Natural killer cell treated with Interleukin-12 subunit alpha and Interleukin-12 subunit beta and Interleukin-15 and Interleukin-18, amount 100 ng/mL, for 72 hours (primary cell): Measurements from ENCODE around the gene KRTAP22-1. TPM values are rescaled to one million over a fixed set of nuclear protein-coding genes. Genes with fewer than 3 reads are reported as not detected.

Experiments used
- ATAC-seq, 2 donors: fragments of 150-1000 bp; cut with Tn5 transposase in 1 of 2; sonication (Bioruptor Pico), chemical (Tn5 transposase) in 1 of 2; 2 replicates each; pipeline ENCODE4 v1.10.0; 2021
- DNase-seq: peaks from one replicate; pipeline ENCODE4 v3.0.0; 2022; ENCODE audit warnings: low spot score
- H3K27ac Mint-ChIP-seq, 2 donors: 1 replicate in 1 of 2; 2 replicates in 1 of 2; pipeline ENCODE4 v1.8.0; 2022; ENCODE audit warnings: mixed read lengths in 2 of 2, mild to moderate bottlenecking in 1 of 2, moderate library complexity in 1 of 2
- H3K27me3 Mint-ChIP-seq, 2 donors: 1 replicate in 1 of 2; 2 replicates in 1 of 2; pipeline ENCODE4 v1.8.0; 2022; ENCODE audit warnings: mixed read lengths in 2 of 2
- H3K36me3 Mint-ChIP-seq: one replicate; pipeline ENCODE4 v1.8.0; 2022; ENCODE audit warnings: mixed read lengths
- H3K4me1 Mint-ChIP-seq, 2 donors: 1 replicate in 1 of 2; 2 replicates in 1 of 2; pipeline ENCODE4 v1.8.0; 2022; ENCODE audit warnings: low read depth in 2 of 2, mixed read lengths in 2 of 2, mild to moderate bottlenecking in 1 of 2
- H3K4me3 Mint-ChIP-seq: one replicate; pipeline ENCODE4 v1.8.0; 2022; ENCODE audit warnings: mixed read lengths
- H3K9me3 Mint-ChIP-seq: 2 replicates; pipeline ENCODE4 v1.8.0; 2022; ENCODE audit warnings: mixed read lengths
- total RNA-seq, 2 donors: library from RNA; stranded (reverse); gene quantifications; one replicate each; pipeline ENCODE4 v1.2.3, GENCODE V29; 2022

The KRTAP22-1 gene
- total RNA-seq, 2 donors from 2014 or later = not detected

DNA sequence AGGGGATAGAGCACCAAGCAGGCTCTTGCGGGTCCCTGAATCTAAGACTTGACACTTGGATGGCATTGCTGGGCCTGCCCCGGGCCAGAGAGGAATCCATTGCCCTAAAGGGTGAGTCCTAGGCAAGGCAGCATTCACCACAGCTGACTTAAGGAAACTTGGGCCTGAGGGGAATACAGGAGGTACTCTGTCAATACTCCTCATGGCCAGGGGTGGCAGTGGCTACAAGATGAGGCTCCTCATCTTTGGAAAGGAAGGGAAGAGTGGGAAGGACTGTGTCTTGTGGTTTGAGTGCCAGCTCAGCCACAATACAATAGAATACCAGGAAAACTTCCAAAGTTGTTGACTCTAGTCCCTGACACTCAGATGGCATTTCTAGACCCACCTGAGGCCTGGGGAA, 5.1 kb downstream of the KRTAP22-1 start:
- Mint-ChIP-seq H3K4me1 (no peaks in the 10 kb centered on the region), H3K36me3 (peaks cover 7% of the 10 kb centered on the region), H3K9me3 (peaks cover 19% of the 10 kb centered on the region), H3K27me3 (no peaks in the 10 kb centered on the region), H3K27ac (no peak overlapping the region), H3K4me3 (no peak overlapping the region)
- ATAC-seq = no peak
- no peak for DNase-seq

DNA sequence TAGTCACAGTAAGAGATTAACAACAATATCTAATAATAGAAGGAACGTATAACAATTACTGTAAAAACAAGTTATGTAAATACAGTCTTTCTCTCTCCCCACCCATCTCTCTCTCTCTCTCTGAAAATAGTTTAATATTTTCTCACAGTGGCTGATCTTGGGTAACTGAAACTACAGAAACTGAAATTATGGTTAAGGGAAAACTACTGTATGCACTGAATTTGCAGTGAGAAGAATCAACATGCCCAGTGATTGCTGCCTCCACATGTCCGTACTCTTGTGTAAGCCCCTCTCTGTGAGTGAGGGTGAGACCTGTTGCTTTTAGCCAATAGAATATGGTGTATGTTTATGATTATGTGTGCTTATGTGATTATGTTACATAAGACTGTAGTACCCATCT, 11.2 kb downstream of the KRTAP22-1 start:
- Mint-ChIP-seq H3K27me3 (no peaks in the 10 kb centered on the region), H3K4me3 (no peak overlapping the region), H3K27ac (no peak overlapping the region), H3K36me3 (no peaks in the 10 kb centered on the region), H3K4me1 (no peaks in the 10 kb centered on the region), H3K9me3 (peaks cover 9% of the 10 kb centered on the region)
- ATAC-seq (no peak), DNase-seq (no peak)

DNA sequence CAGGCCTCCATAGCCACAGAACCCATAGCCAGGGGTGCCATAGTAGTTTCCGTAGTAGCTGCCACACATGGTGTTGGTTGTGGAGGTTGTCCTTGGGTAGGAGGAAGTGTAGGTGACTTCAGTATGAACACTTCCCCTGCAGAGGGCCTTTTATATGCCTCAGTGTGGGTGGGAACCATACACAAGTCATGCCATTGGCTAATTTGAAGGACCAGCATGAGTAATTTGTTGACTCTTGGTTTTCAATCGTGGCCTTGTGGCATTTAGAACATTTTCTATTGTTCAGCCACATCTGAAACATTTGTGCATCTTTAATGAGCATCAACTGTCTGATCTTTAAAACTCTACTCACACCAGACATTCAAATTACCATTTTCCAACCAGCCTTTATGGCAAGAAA, 12.9 kb downstream of the KRTAP22-1 start, which contains the start of gene KRTAP6-1:
Gene KRTAP6-1, minus strand, starts transcription at position 95 of the 400 bp plus-strand sequence. Its CDS starts 26 bp downstream, at position 69.
- peaks cover 6% of the 10 kb centered on the region for H3K9me3 Mint-ChIP-seq
- no peak for ATAC-seq
- no peaks in the 10 kb centered on the region for H3K4me1 Mint-ChIP-seq
- no peak for DNase-seq
- no peak within 1 kb of the TSS for H3K27ac Mint-ChIP-seq
- no peak within 1 kb of the TSS for H3K4me3 Mint-ChIP-seq
- H3K36me3 Mint-ChIP-seq = no peaks in the 10 kb centered on the region
- H3K27me3 Mint-ChIP-seq = no peaks in the 10 kb centered on the region

DNA sequence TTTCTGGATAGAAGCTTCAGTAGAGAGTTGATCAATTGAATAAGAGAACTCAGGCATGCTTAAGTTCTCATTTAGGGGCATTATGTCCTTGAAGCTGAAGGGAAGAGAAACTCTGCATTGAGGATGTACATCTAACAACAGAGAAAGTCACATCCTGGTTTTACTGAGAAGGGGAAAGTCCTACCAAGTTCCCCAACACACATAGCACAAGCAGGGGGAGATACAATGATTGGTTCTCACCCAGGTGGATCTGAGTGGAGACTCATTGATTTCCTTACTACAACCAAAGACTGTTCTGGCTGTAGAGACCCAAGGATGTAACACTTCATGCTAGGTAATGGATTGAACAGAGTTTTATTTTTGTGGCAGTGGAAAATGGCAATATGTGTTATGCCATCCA, 14.3 kb downstream of the KRTAP22-1 start:
- no peaks in the 10 kb centered on the region for H3K36me3 Mint-ChIP-seq
- H3K27ac Mint-ChIP-seq = no peak overlapping the region
- DNase-seq = no peak
- peaks cover 6% of the 10 kb centered on the region for H3K9me3 Mint-ChIP-seq
- no peaks in the 10 kb centered on the region for H3K27me3 Mint-ChIP-seq
- no peak for ATAC-seq
- no peak overlapping the region for H3K4me3 Mint-ChIP-seq
- H3K4me1 Mint-ChIP-seq = no peaks in the 10 kb centered on the region

DNA sequence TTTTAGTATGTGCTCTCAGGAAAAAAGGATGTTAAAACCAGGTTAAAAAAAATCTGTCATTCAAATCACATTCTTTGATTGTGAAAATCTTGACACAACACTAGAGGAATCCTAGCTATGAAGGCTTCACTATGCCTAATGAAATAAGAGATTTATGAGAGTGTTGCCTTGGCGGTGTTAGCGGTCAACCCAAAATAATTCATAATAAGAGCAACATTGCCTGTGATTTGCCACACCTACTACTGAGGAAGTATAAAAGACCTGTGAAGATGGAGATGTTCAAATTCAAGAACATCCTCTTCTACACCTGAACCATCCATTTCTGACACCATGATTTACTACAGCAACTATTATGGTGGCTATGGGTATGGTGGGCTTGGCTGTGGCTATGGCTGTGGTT, 15.2 kb downstream of the KRTAP22-1 start, which contains the start of gene KRTAP20-1:
Gene KRTAP20-1, plus strand, starts transcription at position 301 of the 400 bp plus-strand sequence. Its CDS starts 30 bp downstream, at position 331.
- ATAC-seq (no peak), DNase-seq (no peak)
- H3K4me1 Mint-ChIP-seq = no peaks in the 10 kb centered on the region
- H3K27ac Mint-ChIP-seq = no peak within 1 kb of the TSS
- no peak within 1 kb of the TSS for H3K4me3 Mint-ChIP-seq
- no peaks in the 10 kb centered on the region for H3K27me3 Mint-ChIP-seq
- peaks cover 3% of the 10 kb centered on the region for H3K9me3 Mint-ChIP-seq
- no peaks in the 10 kb centered on the region for H3K36me3 Mint-ChIP-seq

DNA sequence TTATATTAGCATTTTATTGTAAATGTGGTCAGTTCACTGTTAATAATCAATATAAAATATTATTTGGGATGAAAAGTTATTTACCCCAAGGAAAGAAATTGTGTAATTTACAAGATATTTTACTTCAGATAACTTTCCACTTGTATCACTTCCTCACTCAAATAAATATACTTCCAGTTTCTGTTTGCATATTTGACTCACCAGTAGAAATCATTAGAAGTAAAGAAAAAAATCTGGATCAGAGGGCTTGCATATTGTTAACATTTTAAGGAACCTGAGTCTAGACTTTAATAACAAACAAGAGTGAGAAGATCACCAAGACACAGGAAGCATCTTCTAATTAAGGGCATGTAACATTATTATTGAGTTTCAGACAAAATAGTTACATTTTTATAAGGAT, 19.2 kb downstream of the KRTAP22-1 start:
- ATAC-seq (no peak), DNase-seq (no peak)
- Mint-ChIP-seq H3K9me3 (peaks cover 6% of the 10 kb centered on the region), H3K4me1 (no peaks in the 10 kb centered on the region), H3K36me3 (no peaks in the 10 kb centered on the region), H3K4me3 (no peak overlapping the region), H3K27me3 (no peaks in the 10 kb centered on the region), H3K27ac (no peak overlapping the region)

DNA sequence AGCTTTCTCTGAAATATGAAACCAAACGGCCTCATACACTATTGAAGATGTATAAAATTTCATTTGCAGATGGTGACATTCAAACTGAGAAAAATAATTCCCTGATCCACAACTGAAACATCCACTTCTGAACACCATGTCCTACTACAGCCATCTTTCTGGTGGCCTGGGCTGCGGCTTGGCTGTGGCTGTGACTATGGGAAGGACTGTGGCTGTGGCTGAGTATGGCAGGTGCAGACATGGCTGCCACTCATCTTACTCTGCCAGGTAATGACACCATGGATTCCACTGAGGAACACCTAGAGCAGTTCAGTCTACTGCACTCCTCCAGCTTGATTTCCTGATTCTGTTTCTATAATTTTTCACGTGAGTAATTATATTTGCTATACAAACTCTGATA, 19.6 kb downstream of the KRTAP22-1 start, which contains the start of gene KRTAP20-4:
Gene KRTAP20-4, plus strand, starts transcription at position 106 of the 400 bp plus-strand sequence.
- no peaks in the 10 kb centered on the region for H3K27me3 Mint-ChIP-seq
- no peaks in the 10 kb centered on the region for H3K4me1 Mint-ChIP-seq
- H3K36me3 Mint-ChIP-seq = no peaks in the 10 kb centered on the region
- no peak within 1 kb of the TSS for H3K27ac Mint-ChIP-seq
- no peak within 1 kb of the TSS for H3K4me3 Mint-ChIP-seq
- peaks cover 6% of the 10 kb centered on the region for H3K9me3 Mint-ChIP-seq
- DNase-seq (no peak), ATAC-seq (no peak)

DNA sequence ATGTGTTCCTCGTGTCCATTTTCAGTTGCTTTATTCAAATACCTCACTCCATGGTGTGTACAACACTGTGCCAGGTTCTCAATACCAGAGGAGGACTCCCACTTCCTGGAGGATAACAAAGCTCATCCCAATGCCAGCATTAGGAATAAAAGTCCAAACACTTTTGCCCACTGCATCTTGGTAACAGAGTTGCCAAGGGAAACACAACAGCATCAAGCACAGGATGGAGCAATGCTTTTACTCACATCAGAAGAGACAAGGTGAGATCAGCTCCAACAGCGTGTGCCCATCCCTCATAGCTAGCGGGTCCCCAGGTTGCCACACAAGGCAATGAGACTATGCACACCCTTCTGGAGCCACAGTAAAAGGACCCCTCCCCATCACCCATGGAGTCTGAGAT, 22.5 kb downstream of the KRTAP22-1 start:
- no peak for DNase-seq
- H3K27ac Mint-ChIP-seq = no peak overlapping the region
- H3K9me3 Mint-ChIP-seq = peaks cover 14% of the 10 kb centered on the region
- H3K27me3 Mint-ChIP-seq = no peaks in the 10 kb centered on the region
- no peak for ATAC-seq
- H3K4me3 Mint-ChIP-seq = no peak overlapping the region
- no peaks in the 10 kb centered on the region for H3K36me3 Mint-ChIP-seq
- H3K4me1 Mint-ChIP-seq = no peaks in the 10 kb centered on the region

DNA sequence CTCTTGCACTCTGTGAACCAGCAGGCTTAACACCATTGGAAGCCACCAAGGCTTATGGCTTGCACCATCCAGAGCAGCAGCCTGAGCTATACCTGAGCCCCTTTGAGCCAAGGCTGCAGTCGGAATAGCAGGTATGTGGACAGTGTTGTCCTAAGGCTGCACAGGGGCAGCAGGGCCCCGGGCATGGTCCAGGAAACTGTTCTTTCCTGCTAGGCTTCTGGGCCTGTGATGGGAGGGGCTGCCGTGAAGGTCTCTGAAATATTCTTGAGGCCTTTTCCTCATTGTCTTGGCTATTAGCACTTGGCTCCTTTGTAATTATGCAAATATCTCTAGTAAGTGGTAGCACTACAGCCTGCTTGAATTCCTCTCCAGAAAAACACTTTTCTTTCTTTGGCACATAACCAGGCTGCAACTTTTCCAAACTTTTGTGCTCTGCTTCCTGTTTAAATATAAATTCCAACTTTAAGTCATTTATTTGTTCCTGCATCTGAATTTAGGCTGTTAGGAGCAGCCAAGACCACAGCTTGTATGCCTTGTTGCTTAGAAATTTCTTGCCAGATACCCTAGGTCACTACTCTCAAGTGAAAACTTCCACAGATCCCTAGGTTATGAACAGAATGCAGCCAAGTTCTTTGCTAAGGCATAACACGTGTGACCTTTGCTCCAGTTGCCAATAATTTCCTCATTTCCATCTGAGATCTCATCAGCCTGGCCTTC, 24.7 kb downstream of the KRTAP22-1 start:
- Mint-ChIP-seq H3K4me3 (no peak overlapping the region), H3K27ac (no peak overlapping the region), H3K27me3 (no peaks in the 10 kb centered on the region), H3K36me3 (no peaks in the 10 kb centered on the region), H3K4me1 (no peaks in the 10 kb centered on the region), H3K9me3 (peaks cover 17% of the 10 kb centered on the region)
- ATAC-seq = no peak
- no peak for DNase-seq

DNA sequence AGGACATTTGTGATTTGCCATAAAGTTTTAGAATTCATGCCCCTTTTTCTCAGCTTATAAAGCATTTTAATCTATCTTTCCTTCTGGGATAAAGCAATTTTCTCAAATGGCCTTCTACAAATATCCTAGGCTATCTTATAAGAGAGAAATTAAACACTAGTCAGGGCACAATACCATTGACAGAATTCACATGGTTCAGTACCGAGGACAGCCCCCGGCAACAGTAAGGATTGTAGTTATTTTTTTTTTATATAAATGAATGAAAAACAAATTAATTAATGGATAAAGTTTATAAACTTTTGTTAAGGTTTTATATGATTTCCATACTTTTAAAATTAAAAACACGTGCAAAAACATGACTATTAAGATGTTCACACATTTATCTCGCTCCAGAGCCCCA, 27.2 kb downstream of the KRTAP22-1 start:
- Mint-ChIP-seq H3K27me3 (no peaks in the 10 kb centered on the region), H3K36me3 (no peaks in the 10 kb centered on the region), H3K9me3 (peaks cover 21% of the 10 kb centered on the region), H3K4me1 (no peaks in the 10 kb centered on the region), H3K27ac (no peak overlapping the region), H3K4me3 (no peak overlapping the region)
- DNase-seq (no peak), ATAC-seq (no peak)

DNA sequence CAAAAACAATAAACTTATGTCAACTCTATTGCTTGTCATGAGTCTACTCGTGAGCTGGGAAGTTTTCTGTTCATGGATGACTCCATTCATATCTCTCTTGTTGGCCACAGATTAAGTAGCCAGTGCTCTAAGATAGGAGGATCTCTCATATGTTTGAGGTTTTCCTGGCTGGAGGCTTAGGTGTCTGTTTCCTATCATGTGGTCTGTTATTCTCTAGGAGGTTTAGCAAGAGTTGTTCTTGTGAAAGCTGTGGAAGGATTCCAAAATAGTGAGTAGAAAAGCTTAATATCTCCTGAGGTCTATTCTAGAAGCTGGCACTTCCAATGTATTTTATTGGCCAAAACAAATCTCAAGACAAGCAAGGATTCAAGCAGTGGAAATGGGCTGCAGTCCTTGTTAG, 28.3 kb downstream of the KRTAP22-1 start:
- Mint-ChIP-seq H3K9me3 (peaks cover 21% of the 10 kb centered on the region), H3K27me3 (no peaks in the 10 kb centered on the region), H3K27ac (no peak overlapping the region), H3K36me3 (no peaks in the 10 kb centered on the region), H3K4me3 (no peak overlapping the region), H3K4me1 (no peaks in the 10 kb centered on the region)
- no peak for ATAC-seq
- no peak for DNase-seq

DNA sequence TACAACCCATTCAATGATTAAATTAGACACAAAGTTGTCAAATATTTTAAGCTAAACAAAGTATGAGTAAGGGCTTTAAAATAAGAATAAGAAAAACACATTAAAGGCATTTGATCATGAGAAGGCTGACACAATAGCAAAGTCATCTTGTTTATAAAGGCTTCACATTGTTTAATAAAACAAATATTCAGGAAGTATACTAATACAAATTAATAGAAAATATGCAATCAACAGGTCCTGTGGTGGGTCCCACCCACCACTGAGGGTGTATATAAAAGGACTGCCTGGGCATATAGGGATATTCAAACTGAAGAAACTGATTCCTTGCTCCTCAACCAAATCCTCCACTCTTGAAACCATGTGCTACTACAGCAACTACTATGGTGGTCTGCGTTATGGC, 34.0 kb downstream of the KRTAP22-1 start, which contains the start of gene KRTAP20-2:
Gene KRTAP20-2, plus strand, starts transcription at position 301 of the 400 bp plus-strand sequence. Its CDS starts 58 bp downstream, at position 359.
- Mint-ChIP-seq H3K9me3 (peaks cover 4% of the 10 kb centered on the region), H3K4me3 (no peak within 1 kb of the TSS), H3K27ac (no peak within 1 kb of the TSS), H3K36me3 (no peaks in the 10 kb centered on the region), H3K4me1 (no peaks in the 10 kb centered on the region), H3K27me3 (no peaks in the 10 kb centered on the region)
- DNase-seq (no peak), ATAC-seq (no peak)

DNA sequence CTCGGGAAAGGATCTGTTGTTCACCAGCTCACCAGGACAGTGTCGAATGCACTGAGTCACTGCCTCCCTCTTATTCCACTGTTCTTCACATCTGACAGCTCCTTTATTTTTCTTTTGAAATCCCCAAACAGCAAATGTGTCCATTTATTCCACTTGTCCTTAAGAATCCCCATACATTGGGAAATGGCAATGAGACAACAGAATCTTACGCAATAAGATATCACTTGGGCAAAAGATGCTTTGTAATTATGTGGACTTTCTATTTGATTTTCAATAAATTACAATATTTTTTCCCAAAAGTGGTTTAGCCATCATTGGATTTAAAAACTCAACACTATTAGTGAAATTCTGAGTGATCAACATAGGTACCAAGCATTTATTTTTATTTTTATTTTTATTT, 37.8 kb downstream of the KRTAP22-1 start:
- Mint-ChIP-seq H3K36me3 (no peaks in the 10 kb centered on the region), H3K27ac (no peak overlapping the region), H3K9me3 (peaks cover 2% of the 10 kb centered on the region), H3K4me1 (no peaks in the 10 kb centered on the region), H3K4me3 (no peak overlapping the region), H3K27me3 (no peaks in the 10 kb centered on the region)
- DNase-seq (no peak), ATAC-seq (no peak)

DNA sequence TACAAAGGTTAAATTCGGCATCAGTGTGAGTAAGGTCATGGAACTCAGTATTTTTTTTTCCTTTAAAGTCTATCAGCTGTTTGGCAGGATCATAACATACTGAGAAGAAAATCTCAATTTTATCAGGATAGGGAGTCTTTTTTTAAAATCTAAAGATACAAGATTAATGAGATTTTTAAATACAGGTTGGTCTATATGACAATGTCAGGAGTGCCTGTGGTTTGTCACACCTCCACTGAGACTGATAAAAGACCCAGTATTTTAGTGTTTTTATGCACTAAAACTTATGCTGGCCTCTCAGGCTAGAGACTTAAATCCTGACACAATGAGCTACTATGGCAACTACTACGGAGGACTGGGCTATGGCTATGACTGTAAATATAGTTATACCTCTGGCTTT, 41.7 kb downstream of the KRTAP22-1 start, which contains the start of gene KRTAP20-3:
Gene KRTAP20-3, plus strand, starts transcription at position 301 of the 400 bp plus-strand sequence.
- H3K36me3 Mint-ChIP-seq = no peaks in the 10 kb centered on the region
- DNase-seq (no peak), ATAC-seq (no peak)
- H3K4me1 Mint-ChIP-seq = no peaks in the 10 kb centered on the region
- no peak within 1 kb of the TSS for H3K27ac Mint-ChIP-seq
- H3K27me3 Mint-ChIP-seq = no peaks in the 10 kb centered on the region
- peaks cover 8% of the 10 kb centered on the region for H3K9me3 Mint-ChIP-seq
- no peak within 1 kb of the TSS for H3K4me3 Mint-ChIP-seq
